Measurements from ENCODE around the gene LCNL1.
A peak's percentile ranks its signal among the peaks of the same experiment; 100 is the strongest.

Gene LCNL1

GRCh38 chr9:136942112-136942880 is 40.5 kb upstream of the LCNL1 start:
- peak overlapping the region in 1 of 2 donors; percentile 83 for H3K4me3 ChIP-seq
- peaks cover 0 to 44% (median 39%) of the 10 kb centered on the region in 4 donors for H3K4me1 ChIP-seq
- no peak for TF ChIP-seq CTCF (IDR thresholded peaks at IDR 0.05)
- no peaks in the 10 kb centered on the region for H3K27me3 ChIP-seq
- H3K27ac ChIP-seq = peak overlapping the region; percentile 26 to 91
- peaks cover 34 to 57% (median 45%) of the 10 kb centered on the region in 3 donors for H3K36me3 ChIP-seq
- peak in 1 of 2 donors; percentile 65 for DNase-seq
- intact Hi-C loops (cut with DNase I; ENCODE audit: low total_unique reads) = loop anchor here (5.0 kb wide), 2 partner anchors 55 to 150 kb away; partner anchors contain the start of genes TMEM141 and TRAF2
- H3K9me3 ChIP-seq = no peaks in the 10 kb centered on the region

GRCh38 chr9:136942881-136943230 is 39.9 kb upstream of the LCNL1 start:
- TF ChIP-seq CTCF (IDR thresholded peaks at IDR 0.05) = no peak
- peak in 1 of 2 donors; percentile 68 for DNase-seq
- peaks cover 0 to 50% (median 44%) of the 10 kb centered on the region in 4 donors for H3K4me1 ChIP-seq
- H3K36me3 ChIP-seq = peaks cover 31 to 52% (median 45%) of the 10 kb centered on the region in 3 donors
- intact Hi-C loops (cut with DNase I; ENCODE audit: low total_unique reads) = loop anchor here (5.0 kb wide), 2 partner anchors 56 to 151 kb away; partner anchors contain the start of genes TMEM141 and TRAF2
- H3K27ac ChIP-seq = peak overlapping the region; percentile 88 to 91
- peak overlapping the region; percentile 82 to 83 for H3K4me3 ChIP-seq
- H3K27me3 ChIP-seq = no peaks in the 10 kb centered on the region
- no peaks in the 10 kb centered on the region for H3K9me3 ChIP-seq

- peaks cover 0 to 51% (median 45%) of the 10 kb centered on the region in 4 donors for H3K4me1 ChIP-seq
- H3K27ac ChIP-seq = peak overlapping the region; percentile 88 to 91
- intact Hi-C loops (cut with DNase I; ENCODE audit: low total_unique reads) = loop anchor here (2.0 to 5.0 kb wide), 3 partner anchors 56 to 151 kb away; partner anchors contain the start of genes PHPT1, TMEM141 and TRAF2
- peak overlapping the region; percentile 82 to 83 for H3K4me3 ChIP-seq
- H3K36me3 ChIP-seq = peaks cover 31 to 49% (median 45%) of the 10 kb centered on the region in 3 donors
- no peak for TF ChIP-seq CTCF (IDR thresholded peaks at IDR 0.05)
- H3K9me3 ChIP-seq = no peaks in the 10 kb centered on the region
- DNase-seq = peak in 1 of 2 donors; percentile 63
- H3K27me3 ChIP-seq = no peaks in the 10 kb centered on the region
Observed at GRCh38 chr9:136943291-136944211, 39.2 kb upstream of the LCNL1 start.

GRCh38 chr9:136944212-136944518 is 38.6 kb upstream of the LCNL1 start:
- H3K4me3 ChIP-seq = peak overlapping the region; percentile 82 to 83
- peak overlapping the region; percentile 88 to 91 for H3K27ac ChIP-seq
- H3K4me1 ChIP-seq = peaks cover 0 to 54% (median 47%) of the 10 kb centered on the region in 4 donors
- H3K9me3 ChIP-seq = no peaks in the 10 kb centered on the region
- TF ChIP-seq CTCF (IDR thresholded peaks at IDR 0.05) = no peak
- peaks cover 31 to 47% (median 39%) of the 10 kb centered on the region in 3 donors for H3K36me3 ChIP-seq
- intact Hi-C loops (cut with DNase I; ENCODE audit: low total_unique reads) = loop anchor here (2.0 to 5.0 kb wide), 3 partner anchors 57 to 152 kb away; partner anchors contain the start of genes PHPT1, TMEM141 and TRAF2
- H3K27me3 ChIP-seq = no peaks in the 10 kb centered on the region
- DNase-seq = no peak
